HFF-Myc (cell line): ENCODE results near the gene CMTM1.

Experiments used
- DNase-seq: peaks from one replicate; pipeline ENCODE4 v3.0.0-alpha.2; 2011; ENCODE audit warnings: low read depth; ENCODE audit errors: extremely low read depth
- H3K4me3 ChIP-seq: replicated peaks from 2 replicates; pipeline ENCODE4 v1.5.1; 2011; ENCODE audit warnings: low read depth, mild to moderate bottlenecking, control low read depth, low read length
- TF ChIP-seq, protein P1 (sequence below): IDR thresholded peaks from 2 replicates; pipeline ENCODE4 v1.5.1; 2012; ENCODE audit warnings: mild to moderate bottlenecking, low read depth, low read length, control low read depth; ENCODE audit errors: missing control alignments

CMTM1 gene

DNA sequence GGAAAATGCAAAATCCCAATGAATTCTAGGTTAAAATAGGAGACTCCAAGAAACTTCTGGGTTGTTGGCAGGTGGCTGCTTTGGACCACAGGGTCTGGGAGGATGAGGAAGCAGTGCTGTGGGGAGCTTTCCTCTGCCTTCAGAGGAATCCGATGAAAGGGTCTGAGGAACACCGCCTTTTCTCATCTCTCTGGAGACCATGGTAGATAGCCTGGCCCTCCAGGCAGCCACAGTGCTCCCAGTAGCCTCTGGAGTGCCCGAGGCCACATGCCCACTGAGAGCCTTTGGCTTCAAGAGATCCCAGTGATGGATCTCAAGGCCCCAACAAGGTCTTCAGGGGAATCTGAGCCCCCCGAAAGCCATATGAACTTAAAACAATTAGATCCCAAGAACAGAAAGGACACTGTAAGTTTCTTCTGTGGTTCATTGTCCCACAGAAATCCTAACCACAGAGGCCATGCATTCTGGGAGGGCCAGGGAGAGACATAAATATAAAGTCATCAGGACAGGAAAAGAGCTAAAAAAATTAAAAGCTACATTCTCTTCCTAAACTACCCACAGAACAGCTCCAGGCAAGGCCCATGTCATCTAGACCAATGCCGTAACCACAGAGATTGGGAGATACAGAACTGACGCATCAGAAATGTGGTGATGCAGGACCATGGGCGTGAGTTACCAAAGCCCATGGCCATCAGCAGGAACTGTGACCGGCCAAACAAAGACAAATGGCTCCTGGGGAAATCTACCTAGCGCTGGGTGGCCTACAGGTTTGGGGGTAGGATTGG lies 40.7 kb upstream of the CMTM1 start:
- TF ChIP-seq, protein P1, sequence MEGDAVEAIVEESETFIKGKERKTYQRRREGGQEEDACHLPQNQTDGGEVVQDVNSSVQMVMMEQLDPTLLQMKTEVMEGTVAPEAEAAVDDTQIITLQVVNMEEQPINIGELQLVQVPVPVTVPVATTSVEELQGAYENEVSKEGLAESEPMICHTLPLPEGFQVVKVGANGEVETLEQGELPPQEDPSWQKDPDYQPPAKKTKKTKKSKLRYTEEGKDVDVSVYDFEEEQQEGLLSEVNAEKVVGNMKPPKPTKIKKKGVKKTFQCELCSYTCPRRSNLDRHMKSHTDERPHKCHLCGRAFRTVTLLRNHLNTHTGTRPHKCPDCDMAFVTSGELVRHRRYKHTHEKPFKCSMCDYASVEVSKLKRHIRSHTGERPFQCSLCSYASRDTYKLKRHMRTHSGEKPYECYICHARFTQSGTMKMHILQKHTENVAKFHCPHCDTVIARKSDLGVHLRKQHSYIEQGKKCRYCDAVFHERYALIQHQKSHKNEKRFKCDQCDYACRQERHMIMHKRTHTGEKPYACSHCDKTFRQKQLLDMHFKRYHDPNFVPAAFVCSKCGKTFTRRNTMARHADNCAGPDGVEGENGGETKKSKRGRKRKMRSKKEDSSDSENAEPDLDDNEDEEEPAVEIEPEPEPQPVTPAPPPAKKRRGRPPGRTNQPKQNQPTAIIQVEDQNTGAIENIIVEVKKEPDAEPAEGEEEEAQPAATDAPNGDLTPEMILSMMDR, result no peak
- no peak overlapping the region for H3K4me3 ChIP-seq
- DNase-seq, result no peak

DNA sequence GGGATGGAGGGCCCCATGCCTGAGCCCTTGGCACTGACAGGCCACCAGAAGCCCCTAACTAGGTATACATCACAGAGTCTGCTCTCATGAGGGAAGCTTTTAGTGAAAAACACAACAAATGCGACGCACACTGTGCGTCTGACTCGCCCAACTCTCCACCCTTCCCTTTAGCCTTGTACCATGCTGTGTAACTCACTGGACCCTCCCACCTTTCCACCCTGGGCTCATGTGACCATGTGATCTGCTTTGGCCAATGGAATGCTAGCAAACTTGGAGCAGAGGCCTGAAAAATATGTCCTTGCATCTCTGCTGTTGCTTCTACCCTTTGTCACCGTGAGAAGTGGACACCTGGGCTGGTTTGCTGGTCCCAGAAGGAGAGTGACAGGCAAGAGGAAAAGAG lies 37.9 kb upstream of the CMTM1 start:
- TF ChIP-seq, protein P1, result no peak
- no peak for DNase-seq
- H3K4me3 ChIP-seq, result no peak overlapping the region

- TF ChIP-seq, protein P1, result no peak
- DNase-seq, result no peak
- no peak overlapping the region for H3K4me3 ChIP-seq
These were observed 36.8 kb upstream of the CMTM1 start for GRCh38 chr16:66529475-66529874.

DNA sequence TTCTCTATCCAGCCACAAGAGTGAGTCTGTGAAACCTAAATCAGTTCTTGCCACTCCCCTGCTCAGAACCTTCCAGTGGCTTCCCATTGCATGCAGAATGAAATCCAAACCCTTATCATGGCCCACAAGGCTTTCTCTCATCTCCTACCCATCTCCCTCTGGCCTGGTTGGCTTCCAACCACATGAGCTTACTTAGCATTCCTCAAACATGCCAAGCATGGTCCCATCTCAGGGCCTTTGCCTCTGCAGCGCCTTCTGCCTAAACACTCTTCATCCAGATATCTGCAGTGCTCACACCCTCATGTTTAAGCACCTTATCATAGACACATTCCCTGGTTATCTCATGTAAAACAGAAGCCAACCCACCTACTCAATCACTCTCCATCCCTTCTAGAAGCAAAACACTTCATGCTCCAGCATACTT lies 31.9 kb upstream of the CMTM1 start:
- TF ChIP-seq, protein P1, result no peak
- DNase-seq, result no peak
- no peak overlapping the region for H3K4me3 ChIP-seq

- DNase-seq, result no peak
- TF ChIP-seq, protein P1, result no peak
- H3K4me3 ChIP-seq, result no peak overlapping the region
These were observed 29.7 kb upstream of the CMTM1 start for GRCh38 chr16:66536525-66536924.

GRCh38 chr16:66537236-66537635 lies 29.0 kb upstream of the CMTM1 start:
- no peak for DNase-seq
- TF ChIP-seq, protein P1, result no peak
- H3K4me3 ChIP-seq, result no peak overlapping the region

DNA sequence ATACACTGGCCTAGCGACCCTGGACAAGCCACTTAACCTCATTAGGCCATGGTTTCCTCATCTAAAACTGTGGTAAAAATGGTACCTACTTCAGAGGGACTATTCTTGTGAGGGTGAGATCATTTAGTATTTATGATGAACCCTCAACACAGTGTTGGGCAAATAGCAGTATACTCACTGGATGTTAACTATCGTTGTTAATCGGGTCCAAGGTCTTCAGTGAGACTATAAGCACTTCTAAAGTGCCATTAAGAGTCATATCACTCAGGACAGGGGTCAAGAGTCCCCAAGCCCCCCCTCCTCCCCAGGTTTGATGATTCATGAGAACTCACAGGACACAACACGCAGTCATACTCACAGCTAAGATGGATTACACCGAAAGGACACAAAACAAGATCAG lies 27.3 kb upstream of the CMTM1 start:
- no peak for DNase-seq

More for the DNA sequence above, 27.3 kb upstream of the CMTM1 start:
- TF ChIP-seq, protein P1, result no peak
- H3K4me3 ChIP-seq, result no peak overlapping the region
